OCI-LY1 (cell line): ENCODE data around the gene TNRC6A.

Experiments used
- H2AFZ ChIP-seq: fragments of 200-600 bp; sonication (generic), shearing (Covaris generic); 2 replicates; pipeline ENCODE4 v1.6.0; 2014; ENCODE audit warnings: antibody characterized with exemption, mild to moderate bottlenecking, low read length
- H3F3A ChIP-seq: fragments of 200-600 bp; sonication (generic), shearing (Covaris generic); 2 replicates; pipeline ENCODE4 v1.6.0; 2014; ENCODE audit warnings: mild to moderate bottlenecking, antibody characterized with exemption, low read length, moderate library complexity; ENCODE audit not compliant: insufficient read depth
- H3K27ac ChIP-seq: fragments of 200-600 bp; sonication (generic); 2 replicates; pipeline ENCODE4 v1.5.1; 2014; ENCODE audit warnings: low read length, mixed run types, mild to moderate bottlenecking, low read depth; ENCODE audit not compliant: poor library complexity, severe bottlenecking
- H3K27me3 ChIP-seq: fragments of 200-600 bp; sonication (generic); 2 replicates; pipeline ENCODE4 v1.6.0; 2014; ENCODE audit warnings: antibody characterized with exemption, mild to moderate bottlenecking, low read length, moderate library complexity; ENCODE audit not compliant: insufficient read depth
- H3K36me3 ChIP-seq: fragments of 200-600 bp; sonication (generic); 2 replicates; pipeline ENCODE4 v1.6.1; 2014; ENCODE audit warnings: mild to moderate bottlenecking, antibody characterized with exemption, low read length, moderate library complexity, mixed read lengths; ENCODE audit not compliant: insufficient read depth
- H3K4me1 ChIP-seq: fragments of 200-600 bp; sonication (generic); 2 replicates; pipeline ENCODE4 v1.5.1; 2014; ENCODE audit warnings: mild to moderate bottlenecking, low read length, moderate library complexity; ENCODE audit not compliant: insufficient read depth, severe bottlenecking
- H3K4me2 ChIP-seq: fragments of 200-600 bp; sonication (generic), shearing (Covaris generic); 2 replicates; pipeline ENCODE4 v1.6.1; 2014; ENCODE audit warnings: low read length
- H3K4me3 ChIP-seq: fragments of 200-600 bp; sonication (generic); 2 replicates; pipeline ENCODE4 v1.5.1; 2014; ENCODE audit warnings: low read length, low read depth, mild to moderate bottlenecking, mixed read lengths; ENCODE audit not compliant: poor library complexity, severe bottlenecking
- H3K79me2 ChIP-seq: fragments of 200-600 bp; shearing (Covaris generic); 2 replicates; pipeline ENCODE4 v1.6.1; 2016; ENCODE audit warnings: mixed run types, low read length, mixed read lengths; ENCODE audit not compliant: insufficient read depth
- H3K9ac ChIP-seq: fragments of 200-600 bp; sonication (generic), shearing (Covaris generic); 2 replicates; pipeline ENCODE4 v1.6.1; 2014; ENCODE audit warnings: mild to moderate bottlenecking, low read length, mixed read lengths
- H3K9me2 ChIP-seq: fragments of 200-600 bp; sonication (generic), shearing (Covaris generic); 2 replicates; pipeline ENCODE4 v1.6.1; 2014; ENCODE audit warnings: low read depth, mild to moderate bottlenecking, low read length, mixed read lengths
- H3K9me3 ChIP-seq: fragments of 200-600 bp; shearing (Covaris generic); 2 replicates; pipeline ENCODE4 v1.6.1; 2014; ENCODE audit warnings: low read length, mixed read lengths
- H4K20me1 ChIP-seq: fragments of 200-600 bp; sonication (generic), shearing (Covaris generic); 2 replicates; pipeline ENCODE4 v1.6.0; 2016; ENCODE audit warnings: mild to moderate bottlenecking, low read length; ENCODE audit not compliant: insufficient read depth
- CTCF ChIP-seq: fragments of 200-600 bp; sonication (generic), shearing (Covaris generic); IDR thresholded peaks from 2 replicates; pipeline ENCODE4 v1.5.1; 2017; ENCODE audit warnings: mild to moderate bottlenecking, antibody characterized with exemption, low read length, moderate library complexity, mixed read lengths
- EZH2 ChIP-seq: fragments of 200-600 bp; sonication (generic), shearing (Covaris generic); IDR thresholded peaks from 2 replicates; pipeline ENCODE4 v1.8.0; 2017; ENCODE audit warnings: borderline replicate concordance, mixed run types, mild to moderate bottlenecking, antibody characterized with exemption, low read length, moderate library complexity, mixed read lengths

Gene TNRC6A

GRCh38 chr16:24826817-24827566 is 97.5 kb downstream of the TNRC6A start:
- Histone ChIP-seq H3K9me3 (no peaks in the 10 kb centered on the region), H3K79me2 (no peaks in the 10 kb centered on the region), H3K36me3 (peaks cover 63% of the 10 kb centered on the region), H3K4me1 (no peaks in the 10 kb centered on the region), H3K27me3 (no peaks in the 10 kb centered on the region), H2AFZ (no peak overlapping the region), H3K27ac (no peak overlapping the region), H4K20me1 (no peaks in the 10 kb centered on the region), H3K9me2 (no peaks in the 10 kb centered on the region), H3K4me2 (no peak overlapping the region), H3F3A (no peaks in the 10 kb centered on the region), H3K9ac (no peak overlapping the region), H3K4me3 (no peak overlapping the region)
- no peak for TF ChIP-seq CTCF
- no peak for TF ChIP-seq EZH2

GRCh38 chr16:24829153-24829552 is 99.7 kb downstream of the TNRC6A start:
- Histone ChIP-seq H3K4me3 (no peak overlapping the region), H3K36me3 (peaks cover 44% of the 10 kb centered on the region; the same call in 1 of the 2 replicates), H3K9ac (no peak overlapping the region), H2AFZ (no peak overlapping the region), H3K27ac (no peak overlapping the region), H3K9me2 (no peaks in the 10 kb centered on the region), H3K4me2 (no peak overlapping the region), H3K4me1 (no peaks in the 10 kb centered on the region), H3K27me3 (no peaks in the 10 kb centered on the region), H3F3A (no peaks in the 10 kb centered on the region), H4K20me1 (no peaks in the 10 kb centered on the region), H3K79me2 (no peaks in the 10 kb centered on the region), H3K9me3 (no peaks in the 10 kb centered on the region)
- TF ChIP-seq EZH2 (no peak), CTCF (no peak)

- no peak overlapping the region for H3K4me3 ChIP-seq
- H3K9me2 ChIP-seq = no peaks in the 10 kb centered on the region
- no peaks in the 10 kb centered on the region for H3F3A ChIP-seq
- TF ChIP-seq EZH2 = no peak
- TF ChIP-seq CTCF = no peak
- no peaks in the 10 kb centered on the region for H3K79me2 ChIP-seq
- H3K4me2 ChIP-seq = no peak overlapping the region
- no peaks in the 10 kb centered on the region for H3K4me1 ChIP-seq
- H2AFZ ChIP-seq = no peak overlapping the region
- H3K9ac ChIP-seq = no peak overlapping the region
- no peaks in the 10 kb centered on the region for H3K27me3 ChIP-seq
- H3K27ac ChIP-seq = no peak overlapping the region
- H3K9me3 ChIP-seq = no peaks in the 10 kb centered on the region
- H4K20me1 ChIP-seq = no peaks in the 10 kb centered on the region
- H3K36me3 ChIP-seq = peaks cover 4% of the 10 kb centered on the region; the same call in 1 of the 2 replicates
Observed at GRCh38 chr16:24833352-24833751, 103.9 kb downstream of the TNRC6A start.
